ENCODE measurements around the gene KLF15.

The KLF15 gene

DNA sequence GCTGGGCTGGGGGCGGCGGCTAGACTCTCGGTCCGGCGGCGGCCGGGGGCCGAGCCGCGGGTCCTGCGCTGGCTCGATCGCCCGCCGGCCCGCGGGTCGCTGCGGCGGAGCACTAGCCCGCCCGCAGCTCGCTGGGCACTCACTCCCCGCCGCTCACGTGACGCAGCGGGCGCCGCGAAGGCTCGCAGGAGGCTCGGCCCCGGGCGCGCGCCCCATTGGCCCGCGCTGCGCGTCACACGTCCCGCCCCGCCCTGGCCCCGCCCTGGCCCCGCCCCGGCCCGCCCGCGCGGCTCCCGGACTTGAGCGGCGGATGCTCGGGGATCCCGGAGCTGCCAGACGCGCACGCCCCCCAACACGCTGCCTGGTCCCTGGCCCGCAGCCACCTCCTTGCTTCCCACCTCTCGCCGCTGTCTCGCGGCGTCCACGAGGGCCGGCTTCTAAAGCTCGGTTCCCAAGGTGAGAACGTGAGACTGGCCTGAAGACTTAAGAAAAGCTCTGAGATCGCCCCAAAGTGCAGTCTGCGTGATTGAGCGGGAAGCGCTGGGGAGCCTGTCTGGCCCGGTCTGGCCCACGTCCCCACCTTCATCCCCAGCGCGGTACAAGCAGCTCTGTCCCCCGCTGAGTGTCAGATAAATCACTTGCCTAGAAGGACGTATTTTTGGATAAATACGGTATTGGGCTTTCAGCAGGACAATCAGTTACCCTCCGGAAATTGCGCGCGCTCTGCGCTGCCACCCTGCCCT is at the start of gene KLF15:
KLF15 (minus strand) TSS at position 114 of the 743 bp plus-strand sequence. CDS start 4,486 bp downstream, outside the sequence.
- peak; percentile 57 for DNase-seq (ENCODE audit: low spot score)

DNA sequence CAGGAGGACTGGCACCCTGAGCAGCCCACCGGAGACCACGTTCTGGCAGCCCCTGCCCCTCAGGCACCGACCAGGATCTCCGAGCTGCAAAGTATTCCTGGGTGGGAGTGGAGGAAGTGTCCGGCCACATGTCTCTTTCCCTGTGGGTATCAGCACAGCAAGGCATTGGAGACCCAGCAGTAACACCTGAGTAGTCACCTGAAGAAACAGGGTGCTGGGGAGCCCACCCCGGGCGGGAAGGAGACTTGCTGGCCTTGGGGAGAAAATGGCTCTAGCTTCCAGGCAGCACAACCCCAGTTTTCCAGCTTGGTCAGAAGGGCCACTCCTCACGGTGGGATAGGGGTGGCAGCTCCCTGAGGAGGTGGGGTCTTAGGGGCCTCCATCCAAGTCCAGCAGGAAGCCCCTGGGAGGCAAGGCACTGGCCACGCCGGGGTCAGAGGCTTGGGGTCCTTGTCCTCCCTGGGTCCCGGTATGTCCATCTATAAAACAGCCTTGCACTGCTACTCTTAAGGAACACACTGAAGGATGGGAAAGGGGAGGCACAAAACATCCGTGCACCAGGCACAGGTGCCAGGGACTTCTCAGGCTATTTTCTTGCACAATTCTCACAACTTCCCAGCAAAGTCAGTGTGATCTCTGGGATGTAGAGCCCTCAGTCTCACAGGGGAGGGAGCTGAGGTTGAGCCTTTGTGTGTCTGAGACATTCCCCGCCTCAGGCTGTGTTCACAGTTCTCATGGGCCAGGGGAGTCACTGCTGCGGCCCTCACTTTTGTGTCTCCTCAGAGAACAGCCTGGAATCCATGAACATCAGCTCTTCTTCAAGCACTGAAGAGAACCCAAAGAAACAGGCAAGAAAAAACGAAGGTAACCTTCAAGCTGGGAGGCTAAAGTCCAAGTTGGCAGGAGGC is 49.4 kb upstream of the KLF15 start:
- DNase-seq (ENCODE audit: low spot score): no peak

DNA sequence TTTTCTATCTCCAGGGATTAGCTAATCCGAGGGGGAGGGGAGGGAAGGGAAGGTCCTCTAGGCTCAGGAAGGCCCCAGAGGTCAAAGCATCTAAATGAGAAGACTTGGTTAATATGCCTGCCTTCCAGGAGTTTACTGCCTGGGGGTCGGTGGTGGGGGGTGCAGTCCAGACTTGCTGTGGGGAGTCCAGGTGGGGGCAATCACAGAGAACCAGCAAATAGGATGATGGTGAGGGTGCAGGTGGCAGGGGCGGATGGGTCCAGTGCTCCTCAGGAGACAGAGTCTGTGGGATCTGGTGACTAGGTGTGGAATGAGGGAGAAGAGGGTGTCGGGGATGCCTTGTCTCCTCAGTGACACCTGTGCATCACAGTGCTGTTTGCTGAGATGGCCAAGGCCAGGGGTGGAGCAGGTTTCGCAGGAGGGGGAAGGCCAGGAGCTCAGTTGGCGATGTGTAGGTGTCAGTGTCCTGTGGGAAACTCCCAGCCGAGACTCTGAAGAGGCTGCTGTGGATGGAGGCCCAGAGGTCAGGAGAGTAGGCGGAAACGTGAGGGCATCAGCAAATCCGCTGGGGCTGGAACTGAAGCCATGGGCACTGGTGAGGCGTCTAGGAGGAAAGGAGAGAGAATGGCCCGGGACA is 45.6 kb upstream of the KLF15 start:
- DNase-seq (ENCODE audit: low spot score): no peak

DNA sequence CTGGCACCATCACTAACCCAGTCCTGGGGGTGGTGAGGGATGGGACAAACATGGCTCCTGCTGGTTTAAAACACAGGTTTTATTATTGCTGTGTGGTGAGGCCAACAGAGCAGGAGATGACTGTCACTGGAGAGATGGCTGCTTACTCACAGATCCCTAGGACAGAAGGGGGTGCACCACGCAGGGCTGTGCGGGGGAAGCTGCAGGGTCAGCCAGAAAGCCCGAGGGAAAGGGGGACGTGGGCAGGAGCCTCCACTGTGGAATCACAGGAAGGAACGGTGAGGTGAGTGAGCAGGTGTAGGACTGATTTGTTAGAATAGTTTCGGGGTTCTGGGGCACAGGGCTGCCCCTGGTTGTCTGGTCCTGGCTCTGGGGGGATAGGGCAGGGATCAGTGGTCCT is 45.0 kb upstream of the KLF15 start:
- DNase-seq (ENCODE audit: low spot score): no peak

DNA sequence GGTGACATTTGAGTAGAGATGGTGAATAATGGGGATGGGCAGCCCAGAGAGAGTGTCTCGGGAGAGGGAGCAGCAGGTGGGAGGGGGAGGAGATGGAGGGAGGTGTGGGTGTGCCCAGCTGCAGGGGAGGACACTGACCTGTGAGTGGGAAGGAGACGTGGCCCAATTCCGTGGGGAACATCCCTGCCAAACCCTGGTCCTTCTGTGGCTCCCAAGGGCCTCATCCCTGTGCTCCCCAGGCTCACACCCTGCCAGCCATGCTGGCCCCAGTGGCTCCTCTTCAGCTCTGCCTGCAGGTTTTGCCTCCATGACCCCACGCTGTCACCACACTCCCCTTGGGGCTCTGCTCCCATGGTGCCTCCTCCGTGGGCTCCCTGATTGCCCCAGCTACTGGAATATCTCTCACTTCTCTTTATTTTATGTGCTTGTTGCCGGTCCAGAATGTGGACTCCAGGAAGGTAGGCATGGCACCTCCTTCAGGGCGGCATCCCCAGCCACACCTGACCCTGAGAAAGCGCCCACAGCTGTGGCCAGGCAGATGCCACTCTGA is 44.5 kb upstream of the KLF15 start:
- no peak for DNase-seq (ENCODE audit: low spot score)

DNA sequence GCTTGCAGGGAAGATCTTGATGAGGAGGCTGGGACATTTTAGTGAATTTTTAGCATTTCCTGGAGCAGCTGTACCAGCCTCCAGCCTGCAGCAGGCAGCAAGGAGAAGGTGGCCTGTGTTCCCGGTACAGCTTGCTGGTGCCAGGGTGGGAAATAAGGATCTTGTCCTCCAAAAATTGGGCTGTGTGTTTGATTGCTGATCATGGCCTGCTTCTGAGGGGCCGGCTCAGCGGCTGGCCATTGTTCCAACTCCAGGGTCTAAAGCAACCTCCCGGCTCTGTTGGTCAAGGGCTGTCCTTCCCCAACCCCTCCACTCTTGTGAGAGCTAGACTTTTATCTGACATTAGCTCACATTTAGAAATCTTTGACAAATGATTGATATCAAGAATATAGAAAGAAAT is 42.5 kb upstream of the KLF15 start:
- DNase-seq (ENCODE audit: low spot score): no peak

DNA sequence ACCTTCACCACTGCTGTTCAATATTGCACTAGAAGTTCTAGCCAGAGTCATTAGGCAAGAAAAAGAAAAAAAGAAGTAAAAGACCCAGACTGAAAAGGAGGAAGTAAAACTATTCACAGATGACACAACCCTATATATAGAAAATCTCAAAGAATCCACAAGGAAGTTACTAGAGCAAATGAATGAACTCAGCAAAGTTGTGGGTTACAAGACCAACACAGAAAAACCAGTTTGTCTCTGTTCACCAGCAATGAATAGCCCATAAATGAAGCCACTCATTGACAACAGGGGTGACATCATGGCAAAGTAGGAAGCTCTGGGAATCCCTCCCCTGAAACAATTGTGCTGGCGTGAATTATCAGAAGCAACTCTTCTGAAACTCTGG is 42.1 kb upstream of the KLF15 start:
- DNase-seq (ENCODE audit: low spot score): no peak

DNA sequence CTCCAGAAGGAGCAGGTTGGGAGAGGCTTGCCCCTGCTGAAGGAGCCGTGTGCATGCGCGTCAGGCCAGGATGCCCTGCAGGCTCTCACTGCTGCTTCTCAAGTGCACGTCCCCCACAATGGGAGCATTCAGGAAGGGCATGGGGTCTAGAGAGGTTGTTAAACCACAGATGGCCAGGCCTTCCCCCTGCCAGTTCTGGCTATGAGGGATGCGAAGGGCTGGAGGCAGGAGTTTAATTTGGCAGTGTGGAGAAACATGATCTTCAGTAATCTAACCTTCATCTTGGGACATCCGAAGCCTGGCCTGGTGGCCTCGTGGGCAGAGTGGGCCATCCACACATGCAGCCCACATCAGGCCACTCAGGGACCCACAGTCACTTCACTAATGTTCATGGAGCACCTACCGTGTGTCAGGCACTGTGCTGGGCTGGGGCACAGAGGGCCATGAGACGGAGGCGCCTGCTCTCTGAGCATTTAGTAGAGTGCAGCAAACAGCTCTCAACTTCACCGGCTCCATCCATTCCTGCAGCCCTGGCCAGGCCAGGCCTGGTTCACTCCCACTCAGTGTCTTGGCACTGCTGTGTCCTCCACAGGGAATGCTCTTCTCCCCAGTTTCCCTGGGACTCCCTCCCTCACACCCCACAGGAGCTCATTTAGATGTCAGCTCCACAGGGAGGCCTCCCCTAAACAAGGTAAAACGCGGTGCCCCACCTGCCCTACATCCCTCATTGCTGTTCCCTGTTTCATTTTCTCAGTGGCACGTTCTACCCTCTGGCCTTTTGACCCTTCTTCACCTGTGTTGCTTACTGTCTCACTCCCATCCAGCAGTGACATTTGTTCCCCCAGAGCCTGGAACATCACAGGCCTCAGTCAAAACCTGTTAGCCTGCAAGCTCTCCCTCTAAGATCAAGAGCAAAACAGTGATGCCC is 41.5 kb upstream of the KLF15 start:
- no peak for DNase-seq (ENCODE audit: low spot score)

DNA sequence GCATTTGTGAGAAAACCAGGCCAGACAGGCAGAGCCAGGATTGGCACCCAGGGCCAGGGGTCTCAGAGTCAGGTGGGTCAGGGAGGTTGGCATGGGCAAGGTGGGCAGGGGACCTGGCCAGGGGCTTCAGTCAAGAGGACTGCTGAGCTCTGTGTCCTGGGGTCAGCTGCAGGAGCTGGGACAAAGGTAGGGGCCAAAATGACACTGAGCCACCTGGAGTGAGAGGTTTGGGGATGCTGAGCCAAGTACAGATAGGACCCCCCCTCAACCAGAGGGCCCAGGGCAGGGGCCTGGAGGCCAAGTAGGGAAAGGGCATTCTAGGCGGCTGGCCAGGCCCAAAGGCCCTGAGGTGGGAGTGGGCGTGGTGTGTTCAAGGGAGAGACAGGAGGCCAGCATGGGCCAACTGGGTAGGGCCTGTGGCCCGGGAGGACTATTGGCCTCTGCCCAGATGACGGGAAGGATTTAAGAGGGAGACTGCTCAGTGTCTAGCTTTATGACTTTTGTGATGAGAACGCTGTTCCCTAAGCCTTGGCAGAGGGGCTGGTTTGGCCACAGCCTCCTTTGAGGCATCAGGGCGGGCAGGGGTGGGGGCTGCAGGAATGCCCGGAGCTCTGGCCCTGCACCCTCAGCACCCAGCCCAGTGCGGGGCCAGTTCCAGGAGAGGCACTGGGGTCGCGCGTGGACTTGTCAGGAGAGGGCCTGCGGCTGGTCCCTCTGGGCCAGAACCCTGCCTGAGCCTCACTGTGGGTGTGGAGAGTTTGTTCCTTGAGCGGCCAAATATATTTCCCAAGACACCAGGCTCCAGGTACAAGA is 40.6 kb upstream of the KLF15 start:
- DNase-seq (ENCODE audit: low spot score): no peak

DNA sequence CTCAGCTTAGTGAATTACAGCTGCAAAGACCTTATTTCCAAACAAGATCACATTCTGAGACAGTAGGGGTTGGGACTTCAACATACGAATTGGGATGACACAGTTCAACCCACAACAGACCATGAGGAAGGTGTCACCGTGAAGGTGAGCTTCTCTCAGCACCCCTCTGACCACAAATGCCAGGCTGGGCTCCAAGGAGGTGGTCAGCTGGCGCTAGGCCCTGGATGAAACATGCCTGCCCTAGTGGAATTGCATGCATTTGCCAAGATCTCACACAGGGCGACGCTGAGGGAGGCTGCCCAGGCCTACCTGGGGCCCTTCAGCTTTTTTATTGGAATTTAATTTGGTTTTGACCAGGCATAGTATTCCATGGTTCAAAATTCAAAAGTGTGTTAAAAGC is 39.3 kb upstream of the KLF15 start:
- DNase-seq (ENCODE audit: low spot score): no peak

DNA sequence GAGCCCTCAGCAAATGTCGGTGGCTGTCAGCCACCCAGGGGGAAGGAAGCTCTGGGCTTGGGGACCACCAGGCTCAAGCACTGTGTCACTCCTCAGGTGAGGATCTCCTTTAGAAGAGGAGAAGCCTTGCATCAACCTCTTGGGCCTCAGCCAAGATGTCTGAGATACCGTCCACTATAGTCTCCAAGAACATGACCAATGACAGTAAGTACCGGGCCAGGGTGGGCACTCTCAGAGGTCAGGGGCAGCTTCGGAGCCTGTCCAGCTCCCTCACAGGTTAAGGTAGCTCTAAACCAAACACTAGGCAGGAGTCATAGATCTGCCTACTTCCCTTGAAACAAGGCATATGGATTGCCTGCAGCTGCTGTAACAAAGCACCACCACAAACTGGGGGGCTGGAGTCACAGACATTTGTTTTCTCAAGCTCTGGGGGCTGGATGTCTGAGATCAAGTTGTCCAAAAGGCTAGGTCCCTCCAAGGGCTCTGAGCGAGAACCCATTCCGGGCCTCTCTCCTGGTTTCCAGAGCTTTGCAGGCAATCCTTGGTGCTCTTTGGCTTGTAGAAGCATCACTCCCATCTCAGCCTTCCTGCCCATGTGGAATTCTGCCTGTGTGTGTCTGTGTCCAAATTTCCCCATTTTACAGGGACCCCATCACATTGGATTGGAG is 38.8 kb upstream of the KLF15 start:
- no peak for DNase-seq (ENCODE audit: low spot score)

DNA sequence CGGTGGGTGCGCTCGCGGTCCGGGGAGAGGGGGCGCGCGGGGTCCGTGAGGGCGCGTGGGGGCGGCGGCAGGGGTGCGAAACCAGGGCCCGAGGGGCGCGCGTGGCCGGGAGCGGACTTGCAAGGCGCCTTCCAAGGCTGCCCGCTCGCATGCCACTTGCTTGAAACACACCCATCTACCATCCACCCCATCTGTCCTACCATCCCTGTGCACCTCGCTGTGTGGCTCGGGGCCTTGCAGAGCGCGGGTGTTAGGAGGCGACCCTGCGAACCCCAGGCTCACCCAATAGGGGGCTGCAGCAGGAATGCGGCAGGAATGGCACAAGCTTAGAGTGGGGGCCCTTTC is 37.7 kb upstream of the KLF15 start:
- no peak for DNase-seq (ENCODE audit: low spot score)

DNA sequence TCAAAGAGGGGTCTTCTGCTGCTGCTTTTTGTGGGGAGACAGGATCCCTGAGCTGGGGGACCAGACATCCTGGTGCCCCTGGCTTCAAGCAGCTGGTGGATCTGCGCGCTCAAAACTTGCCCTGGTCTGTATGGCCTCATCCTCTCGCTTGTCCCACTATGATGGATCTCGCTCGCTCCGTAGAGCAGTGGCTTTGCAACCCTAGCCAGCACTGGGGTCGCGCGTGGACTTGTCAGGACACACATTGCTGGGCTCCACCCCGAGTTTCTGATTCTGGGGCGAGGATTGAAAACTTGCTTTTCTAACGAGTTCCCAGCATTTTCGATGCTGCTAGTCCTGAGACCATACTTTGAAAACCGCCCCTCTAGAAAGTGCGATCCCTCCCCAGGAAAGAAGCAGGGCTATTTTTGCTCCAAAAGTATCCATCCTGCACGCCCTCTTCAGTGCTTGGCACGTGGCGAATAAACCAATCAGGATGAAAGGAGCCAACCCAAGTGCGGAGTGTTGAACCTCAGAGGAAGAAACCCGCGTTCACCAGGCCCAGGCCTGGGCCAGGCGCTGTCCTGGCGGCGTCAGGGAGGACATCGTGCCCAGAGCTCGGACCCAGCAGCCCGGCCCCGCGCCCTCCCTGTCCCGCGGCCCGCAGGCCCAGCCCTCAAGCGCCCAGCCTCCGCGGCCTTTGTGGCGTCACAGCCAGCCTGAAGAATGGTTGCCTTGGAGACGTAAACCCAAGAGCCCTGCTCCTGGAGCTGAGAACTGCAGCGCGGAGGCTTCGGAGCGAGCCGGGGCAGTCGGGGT is 37.2 kb upstream of the KLF15 start, which contains the start of gene CFAP100:
CFAP100 (plus strand) TSS at position 731 of the 798 bp plus-strand sequence. CDS start 1,092 bp downstream, outside the sequence.
- DNase-seq (ENCODE audit: low spot score): no peak

DNA sequence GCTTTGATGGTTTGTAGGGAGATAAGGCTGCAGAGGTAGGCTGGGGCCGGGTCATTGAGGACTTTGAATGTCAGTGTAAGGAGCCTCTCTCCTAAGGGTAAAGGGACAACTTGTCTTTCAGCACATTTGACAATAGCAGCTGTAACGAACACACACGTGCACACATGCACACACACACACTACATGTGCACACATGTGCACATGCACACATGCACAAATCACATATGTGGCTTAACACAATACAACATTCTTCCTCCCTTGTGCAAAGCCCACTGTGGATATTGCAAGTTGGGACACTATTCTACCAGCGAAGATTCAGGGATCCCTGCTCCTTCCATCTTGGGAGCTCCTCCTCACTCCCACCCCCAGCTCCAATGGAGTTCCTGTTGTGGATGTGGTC is 36.4 kb upstream of the KLF15 start:
- no peak for DNase-seq (ENCODE audit: low spot score)

DNA sequence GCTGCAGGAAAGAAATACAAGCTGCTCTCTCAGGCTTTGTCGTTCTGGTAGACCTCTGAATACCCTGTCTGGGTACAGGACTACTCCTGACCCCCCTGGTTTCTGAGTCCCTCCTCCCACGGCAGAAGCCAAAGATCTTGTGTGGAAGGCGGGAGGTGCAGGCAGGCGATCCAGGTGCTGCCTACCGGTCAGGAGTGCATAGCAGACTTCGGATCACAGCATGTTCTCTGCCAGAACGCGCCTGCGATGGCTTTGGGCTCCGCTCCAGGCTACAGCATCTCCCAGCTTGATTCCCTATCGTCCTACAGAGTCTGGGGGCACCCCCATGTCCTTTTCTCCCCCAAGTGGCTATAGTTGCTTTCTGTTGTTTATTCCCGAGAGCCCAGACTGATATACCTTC is 35.0 kb upstream of the KLF15 start:
- no peak for DNase-seq (ENCODE audit: low spot score)

DNA sequence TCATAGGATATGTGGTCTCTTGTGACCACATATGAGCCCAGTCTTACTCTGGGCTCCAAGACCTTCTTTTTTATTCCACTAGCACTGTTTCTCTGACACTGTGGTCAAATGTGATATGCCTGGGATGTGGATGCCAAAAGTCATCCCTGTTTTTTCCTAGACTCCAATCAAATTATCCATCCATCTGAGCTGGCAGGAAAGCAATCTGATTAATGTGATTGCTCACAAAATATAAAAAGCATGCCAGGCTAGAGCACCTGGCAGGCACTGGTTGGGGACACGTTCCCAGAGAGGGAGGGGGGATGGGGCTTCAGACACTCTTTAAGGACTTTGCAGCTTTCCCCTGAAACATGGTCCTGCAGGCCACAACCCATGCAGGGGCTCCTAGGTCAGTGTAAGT is 34.4 kb upstream of the KLF15 start:
- DNase-seq (ENCODE audit: low spot score): no peak

DNA sequence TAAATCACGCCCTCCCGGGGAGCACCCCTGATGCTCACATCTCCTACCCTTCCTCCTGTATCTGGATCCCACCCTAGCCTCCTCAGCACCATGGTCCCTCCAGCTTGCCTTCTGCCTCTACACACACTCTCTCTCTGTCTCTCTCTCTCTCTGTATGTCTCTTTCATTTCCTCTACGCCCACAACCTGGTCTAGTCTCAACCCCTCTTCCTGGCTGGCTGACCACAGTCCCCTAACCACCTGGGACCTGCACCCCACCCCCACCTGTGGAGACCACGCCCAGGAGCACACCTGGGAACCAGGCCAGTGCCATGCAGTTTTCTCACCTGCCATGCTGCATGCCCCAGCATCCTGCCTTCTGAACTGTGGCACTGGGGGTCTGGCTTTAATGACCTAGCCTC is 33.5 kb upstream of the KLF15 start:
- DNase-seq (ENCODE audit: low spot score): no peak

DNA sequence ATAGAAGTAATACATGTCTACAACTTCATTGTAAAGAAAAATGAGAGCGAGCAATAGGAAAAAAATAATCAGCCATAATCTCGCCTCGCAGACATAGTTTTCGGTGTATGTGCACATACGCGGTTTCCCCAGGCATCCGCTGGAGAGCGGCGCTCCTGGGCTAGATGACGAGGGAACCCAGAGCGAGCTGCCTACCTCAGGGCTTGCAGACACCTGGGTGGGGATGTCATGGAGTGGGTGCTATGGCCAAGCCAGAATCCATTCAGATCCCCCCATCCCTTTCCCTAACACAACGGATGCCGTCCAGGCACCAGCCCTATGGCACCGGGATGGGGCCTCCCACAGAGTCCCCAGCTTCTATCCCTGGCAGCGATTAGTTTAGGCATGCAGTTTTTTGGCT is 33.0 kb upstream of the KLF15 start:
- no peak for DNase-seq (ENCODE audit: low spot score)

DNA sequence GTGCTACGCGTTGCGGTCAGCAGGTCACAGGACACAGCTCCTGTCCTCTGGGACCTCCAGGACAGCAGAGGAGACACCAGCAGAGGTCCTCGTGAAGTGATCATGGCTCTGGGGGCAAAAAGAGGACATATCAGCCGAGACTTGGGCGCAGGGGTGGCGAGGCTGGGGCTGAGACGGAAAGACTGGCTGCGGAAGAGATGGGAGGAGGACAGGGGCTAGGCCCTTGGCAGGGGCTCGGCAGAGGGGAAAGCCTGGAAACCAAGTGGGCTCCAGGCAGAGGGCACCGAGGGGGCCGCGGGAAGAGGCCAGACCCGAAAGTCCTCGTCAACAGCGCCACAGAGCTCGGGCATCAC is 32.6 kb upstream of the KLF15 start:
- DNase-seq (ENCODE audit: low spot score): no peak
